ENCODE results near the gene PXDC1.

GRCh38 chr6:3755637-3756545 is 4.4 kb upstream of the PXDC1 start:
- no peak for TF ChIP-seq CTCF (conservative IDR thresholded peaks at IDR 0.05; ENCODE audit: low read length)
- no peak for TF ChIP-seq EZH2phosphoT487 (IDR thresholded peaks at IDR 0.05; ENCODE audit: borderline replicate concordance)

All from Loucy (cell line).